ENCODE data around the gene TBC1D1. TPM values are rescaled to one million over a fixed set of nuclear protein-coding genes. Genes with fewer than 3 reads are reported as not detected.
A peak's percentile ranks its signal among the peaks of the same experiment; 100 is the strongest.

The TBC1D1 gene
- total RNA-seq, 1 donor from 2014 or later, result 56.5 TPM

DNA sequence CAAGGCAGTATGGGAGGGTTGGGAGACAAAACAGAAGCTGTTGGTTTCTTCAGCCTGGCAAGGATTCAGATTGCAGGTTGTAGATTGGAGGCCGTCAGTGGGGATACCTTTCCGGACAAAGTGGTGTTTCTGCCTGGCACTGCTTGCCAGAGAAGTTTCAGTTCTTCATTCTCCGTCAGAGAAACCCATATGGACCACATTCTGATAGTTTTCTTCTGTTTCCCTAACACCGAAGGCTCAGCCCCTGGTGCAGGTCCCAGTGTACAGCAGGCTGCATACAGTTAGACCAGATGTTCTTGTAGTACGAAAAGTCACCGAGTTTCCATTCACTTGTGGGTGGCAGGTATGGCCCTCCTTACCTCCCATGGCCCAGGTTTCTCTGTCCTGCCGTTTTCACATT lies 176.6 kb downstream of the TBC1D1 start:
- Histone ChIP-seq H3K36me3 (no peaks in the 10 kb centered on the region), H3K4me3 (no peak overlapping the region), H3K27me3 (ENCODE audit: low read depth) (no peaks in the 10 kb centered on the region), H3K9me3 (no peaks in the 10 kb centered on the region), H3K27ac (no peak overlapping the region), H3K4me1 (peaks cover 29% of the 10 kb centered on the region)
- ATAC-seq, result no peak
- intact Hi-C loops (cut with DNase I), result no loop called here
- TF ChIP-seq, protein P1, sequence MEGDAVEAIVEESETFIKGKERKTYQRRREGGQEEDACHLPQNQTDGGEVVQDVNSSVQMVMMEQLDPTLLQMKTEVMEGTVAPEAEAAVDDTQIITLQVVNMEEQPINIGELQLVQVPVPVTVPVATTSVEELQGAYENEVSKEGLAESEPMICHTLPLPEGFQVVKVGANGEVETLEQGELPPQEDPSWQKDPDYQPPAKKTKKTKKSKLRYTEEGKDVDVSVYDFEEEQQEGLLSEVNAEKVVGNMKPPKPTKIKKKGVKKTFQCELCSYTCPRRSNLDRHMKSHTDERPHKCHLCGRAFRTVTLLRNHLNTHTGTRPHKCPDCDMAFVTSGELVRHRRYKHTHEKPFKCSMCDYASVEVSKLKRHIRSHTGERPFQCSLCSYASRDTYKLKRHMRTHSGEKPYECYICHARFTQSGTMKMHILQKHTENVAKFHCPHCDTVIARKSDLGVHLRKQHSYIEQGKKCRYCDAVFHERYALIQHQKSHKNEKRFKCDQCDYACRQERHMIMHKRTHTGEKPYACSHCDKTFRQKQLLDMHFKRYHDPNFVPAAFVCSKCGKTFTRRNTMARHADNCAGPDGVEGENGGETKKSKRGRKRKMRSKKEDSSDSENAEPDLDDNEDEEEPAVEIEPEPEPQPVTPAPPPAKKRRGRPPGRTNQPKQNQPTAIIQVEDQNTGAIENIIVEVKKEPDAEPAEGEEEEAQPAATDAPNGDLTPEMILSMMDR (IDR thresholded peaks at IDR 0.05), result no peak
- no peak for DNase-seq

DNA sequence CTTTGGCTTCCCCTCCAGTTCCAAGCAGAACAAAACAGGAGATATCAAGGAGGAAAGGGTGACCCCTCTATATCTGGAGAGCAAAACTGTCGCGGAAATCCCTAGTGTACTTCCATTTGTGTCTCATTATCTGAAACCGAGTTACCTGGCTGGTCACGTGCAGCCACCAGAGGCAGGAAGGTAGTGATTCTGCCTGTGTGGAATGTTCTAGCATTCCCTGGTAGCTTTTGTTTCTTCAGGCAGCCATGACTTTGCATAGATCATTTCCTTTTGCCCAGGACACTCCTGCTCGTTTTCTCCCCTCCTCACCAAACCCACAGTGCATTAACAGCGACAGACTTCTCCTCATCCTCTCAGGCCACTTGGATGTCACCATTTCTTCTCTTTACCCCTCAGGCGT lies 177.2 kb downstream of the TBC1D1 start:
- TF ChIP-seq, protein P1 (IDR thresholded peaks at IDR 0.05), result no peak
- Histone ChIP-seq H3K36me3 (no peaks in the 10 kb centered on the region), H3K27ac (no peak overlapping the region), H3K4me1 (peaks cover 23% of the 10 kb centered on the region), H3K4me3 (no peak overlapping the region), H3K9me3 (no peaks in the 10 kb centered on the region), H3K27me3 (ENCODE audit: low read depth) (no peaks in the 10 kb centered on the region)
- ATAC-seq (no peak), DNase-seq (no peak)
- intact Hi-C loops (cut with DNase I), result no loop called here

DNA sequence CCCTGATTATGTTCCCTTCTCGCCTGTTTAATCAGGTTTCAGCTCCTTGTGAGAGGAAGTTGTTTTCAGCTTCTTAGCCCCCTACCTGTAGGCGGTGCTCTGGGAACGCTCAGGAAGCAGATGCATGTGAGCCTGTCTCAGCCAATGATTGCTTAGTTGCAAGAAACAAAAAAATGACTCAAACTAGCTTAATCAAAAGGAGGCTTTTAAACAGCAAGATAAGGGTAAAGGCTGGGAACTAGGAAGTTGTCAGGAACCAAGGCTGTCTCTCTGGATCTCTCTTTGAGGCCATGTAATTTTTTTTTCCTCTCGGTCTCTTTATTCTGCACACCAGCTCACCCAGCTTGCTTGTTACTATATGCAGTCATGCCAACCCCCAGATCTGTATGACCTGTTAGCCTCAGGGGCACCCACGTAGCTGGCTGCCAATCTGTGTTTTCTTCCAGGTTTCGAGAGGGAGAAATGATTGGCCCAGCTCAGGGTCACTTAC lies 178.4 kb downstream of the TBC1D1 start:
- intact Hi-C loops (cut with DNase I), result no loop called here
- Histone ChIP-seq H3K4me1 (peaks cover 18% of the 10 kb centered on the region), H3K27ac (no peak overlapping the region), H3K36me3 (no peaks in the 10 kb centered on the region), H3K27me3 (ENCODE audit: low read depth) (no peaks in the 10 kb centered on the region), H3K4me3 (no peak overlapping the region), H3K9me3 (no peaks in the 10 kb centered on the region)
- no peak for DNase-seq
- ATAC-seq, result peak; percentile 61 to 64
- TF ChIP-seq, protein P1 (IDR thresholded peaks at IDR 0.05), result peak; percentile 31

DNA sequence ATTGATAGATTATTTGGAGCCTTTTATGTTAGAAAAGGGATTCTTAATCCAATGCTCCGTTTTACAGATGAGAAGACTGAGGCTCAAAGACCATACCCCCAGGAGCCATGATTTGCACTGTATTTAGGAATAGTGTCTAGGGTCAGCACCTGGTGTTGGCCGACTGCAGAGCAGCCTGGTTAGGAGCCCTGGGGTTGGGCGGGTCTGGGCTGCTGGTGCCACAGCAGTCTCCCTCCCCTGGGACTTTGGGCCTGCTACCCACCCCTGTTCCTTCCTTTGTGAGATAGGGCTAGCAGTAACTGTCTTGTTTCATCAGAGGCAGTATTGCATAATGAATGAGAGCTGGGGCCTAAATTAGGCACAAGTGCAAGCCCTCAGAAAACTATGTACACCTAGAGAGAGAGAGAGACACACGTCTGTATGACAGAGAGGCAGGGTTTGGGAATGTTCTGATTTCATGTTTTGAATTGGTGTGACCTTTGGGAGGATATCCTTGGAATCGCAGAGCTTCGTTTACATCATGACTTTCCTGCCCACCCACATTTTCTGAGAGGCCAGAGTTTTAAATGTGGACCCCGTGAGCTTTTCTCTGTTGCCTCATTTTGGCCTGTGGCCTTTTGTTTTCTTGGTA lies 181.0 kb downstream of the TBC1D1 start:
- intact Hi-C loops (cut with DNase I), result no loop called here
- H3K27ac ChIP-seq, result no peak overlapping the region
- no peaks in the 10 kb centered on the region for H3K36me3 ChIP-seq
- no peaks in the 10 kb centered on the region for H3K27me3 ChIP-seq (ENCODE audit: low read depth)
- ATAC-seq (peak; percentile 63 to 64), DNase-seq (peak; percentile 63)
- H3K4me1 ChIP-seq, result peaks cover 32% of the 10 kb centered on the region
- TF ChIP-seq, protein P1 (IDR thresholded peaks at IDR 0.05), result no peak
- H3K9me3 ChIP-seq, result no peaks in the 10 kb centered on the region
- H3K4me3 ChIP-seq, result no peak overlapping the region

DNA sequence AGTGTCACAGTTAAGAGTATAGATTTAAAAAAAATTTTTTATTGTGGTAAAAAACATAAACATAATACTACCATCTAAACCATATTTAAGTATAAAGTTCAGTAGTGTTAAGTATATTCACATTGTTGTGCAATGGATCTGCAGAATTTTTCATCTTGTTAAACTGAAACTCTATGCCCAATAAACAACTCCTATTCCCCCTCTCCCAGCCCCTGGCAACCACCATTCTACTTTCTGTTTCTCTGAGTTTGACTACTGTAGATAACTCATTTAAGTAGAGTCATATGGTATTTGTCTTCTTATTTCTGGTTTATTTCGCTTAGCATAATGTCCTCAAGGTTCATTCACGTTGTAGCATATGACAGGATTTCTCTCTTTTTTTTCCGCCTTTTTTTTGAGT lies 181.7 kb downstream of the TBC1D1 start:
- no peak for ATAC-seq
- DNase-seq, result no peak
- peaks cover 32% of the 10 kb centered on the region for H3K4me1 ChIP-seq
- H3K4me3 ChIP-seq, result no peak overlapping the region
- intact Hi-C loops (cut with DNase I), result no loop called here
- TF ChIP-seq, protein P1 (IDR thresholded peaks at IDR 0.05), result no peak
- H3K36me3 ChIP-seq, result no peaks in the 10 kb centered on the region
- H3K27ac ChIP-seq, result no peak overlapping the region
- no peaks in the 10 kb centered on the region for H3K27me3 ChIP-seq (ENCODE audit: low read depth)
- H3K9me3 ChIP-seq, result no peaks in the 10 kb centered on the region

Data from lower lobe of right lung (tissue), 2 donors.